Fibroblast of skin of left biceps (primary cell): ENCODE measurements around the gene TRPV6.

ENCODE experiments used
- DNase-seq, 2 experiments: peaks; one replicate each; pipeline ENCODE4 v3.0.0-alpha.2; 2013; ENCODE audit warnings: low read depth in 2 of 2

Gene TRPV6

GRCh38 chr7:142885311-142886230 is at the start of gene TRPV6:
Gene TRPV6, minus strand, starts transcription at chr7:142885745.
- no peak for DNase-seq

- DNase-seq = no peak
Observed at GRCh38 chr7:142934056-142934455, 48.5 kb upstream of the TRPV6 start.

- DNase-seq = no peak
Observed at GRCh38 chr7:142933624-142934023, 48.1 kb upstream of the TRPV6 start, which contains the start of gene TRPV5. Gene TRPV5, minus strand, starts transcription at chr7:142933746. Its CDS starts 287 bp downstream, at chr7:142933459.

GRCh38 chr7:142933092-142933475 is 47.5 kb upstream of the TRPV6 start:
- DNase-seq = no peak

- DNase-seq = no peak
Observed at GRCh38 chr7:142932386-142933091, 47.0 kb upstream of the TRPV6 start.

GRCh38 chr7:142930126-142930730 is 44.7 kb upstream of the TRPV6 start:
- no peak for DNase-seq

- no peak for DNase-seq
Observed at GRCh38 chr7:142927949-142928348, 42.4 kb upstream of the TRPV6 start.

GRCh38 chr7:142927085-142927745 is 41.7 kb upstream of the TRPV6 start:
- DNase-seq = no peak

- DNase-seq = no peak
Observed at GRCh38 chr7:142925413-142925812, 39.9 kb upstream of the TRPV6 start.

GRCh38 chr7:142923391-142923790 is 37.8 kb upstream of the TRPV6 start:
- DNase-seq = no peak

- DNase-seq = no peak
Observed at GRCh38 chr7:142919656-142920055, 34.1 kb upstream of the TRPV6 start.

- DNase-seq = no peak
Observed at GRCh38 chr7:142918901-142919300, 33.4 kb upstream of the TRPV6 start.

GRCh38 chr7:142917447-142917846 is 31.9 kb upstream of the TRPV6 start:
- no peak for DNase-seq

- no peak for DNase-seq
Observed at GRCh38 chr7:142916508-142916907, 31.0 kb upstream of the TRPV6 start.

GRCh38 chr7:142915315-142915714 is 29.8 kb upstream of the TRPV6 start:
- DNase-seq = no peak

- DNase-seq = no peak
Observed at GRCh38 chr7:142914121-142914520, 28.6 kb upstream of the TRPV6 start.

- no peak for DNase-seq
Observed at GRCh38 chr7:142913566-142913965, 28.0 kb upstream of the TRPV6 start.

- no peak for DNase-seq
Observed at GRCh38 chr7:142913051-142913450, 27.5 kb upstream of the TRPV6 start.

- DNase-seq = no peak
Observed at GRCh38 chr7:142910481-142910880, 24.9 kb upstream of the TRPV6 start.

GRCh38 chr7:142910031-142910433 is 24.5 kb upstream of the TRPV6 start:
- no peak for DNase-seq

GRCh38 chr7:142908921-142909890 is 23.7 kb upstream of the TRPV6 start:
- DNase-seq = no peak
